Activated CD4-positive, CD25-positive, alpha-beta regulatory T cell treated with anti-CD3 and anti-CD28 coated beads, Interleukin-2, amount 50 U/mL, for 72 hours (primary cell): ENCODE results near the gene ZNF782.
"Not testable (repeated sequence)": the region's sequence is repeated elsewhere in the genome, so short reads cannot be mapped to it uniquely, and the experiment has no call there.

Experiments used
- DNase-seq: peaks from one replicate; pipeline ENCODE4 v3.0.0; 2021

ZNF782 gene

DNA sequence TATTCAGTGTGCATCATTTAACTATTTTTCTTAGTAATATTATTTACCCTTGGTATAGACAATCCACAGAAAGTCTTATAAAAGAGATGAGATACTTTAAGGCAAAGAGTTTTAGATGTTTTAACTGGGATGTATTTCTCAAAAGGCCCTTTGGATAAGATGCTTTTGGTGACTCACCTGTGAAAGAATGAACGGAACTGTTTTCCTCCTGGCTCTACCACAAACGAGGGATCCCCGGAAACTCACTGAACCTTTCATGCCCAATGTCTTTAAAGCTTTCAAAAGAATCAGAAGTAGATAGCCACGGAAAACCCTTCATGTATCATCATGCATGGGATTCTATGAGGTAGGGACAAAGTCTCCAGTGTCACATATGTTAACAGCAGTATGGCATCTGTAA lies 1.6 kb downstream of the ZNF782 start:
- DNase-seq, result no peak

DNA sequence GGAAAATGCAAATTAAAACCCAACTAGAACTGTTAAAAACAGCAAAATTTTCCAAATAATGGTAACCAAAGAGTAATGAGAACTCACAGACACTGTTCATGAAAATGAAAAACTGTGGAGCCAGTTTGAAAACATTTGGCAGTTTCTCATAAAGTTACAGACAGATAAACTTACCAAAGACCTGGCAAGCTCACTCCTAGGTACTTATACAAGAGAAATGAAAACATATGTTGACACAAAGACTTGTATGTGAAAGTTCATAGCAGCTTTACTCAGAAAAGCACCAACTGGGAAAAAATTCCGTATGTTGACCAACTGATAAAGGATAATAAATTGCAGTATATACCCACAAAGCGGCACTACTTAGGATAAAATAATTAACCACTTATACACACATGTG lies 10.3 kb downstream of the ZNF782 start:
- no peak for DNase-seq

GRCh38 chr9:96818533-96818932 lies 35.8 kb downstream of the ZNF782 start:
- DNase-seq, result no peak

GRCh38 chr9:96817973-96818372 lies 36.3 kb downstream of the ZNF782 start:
- DNase-seq, result no peak

DNA sequence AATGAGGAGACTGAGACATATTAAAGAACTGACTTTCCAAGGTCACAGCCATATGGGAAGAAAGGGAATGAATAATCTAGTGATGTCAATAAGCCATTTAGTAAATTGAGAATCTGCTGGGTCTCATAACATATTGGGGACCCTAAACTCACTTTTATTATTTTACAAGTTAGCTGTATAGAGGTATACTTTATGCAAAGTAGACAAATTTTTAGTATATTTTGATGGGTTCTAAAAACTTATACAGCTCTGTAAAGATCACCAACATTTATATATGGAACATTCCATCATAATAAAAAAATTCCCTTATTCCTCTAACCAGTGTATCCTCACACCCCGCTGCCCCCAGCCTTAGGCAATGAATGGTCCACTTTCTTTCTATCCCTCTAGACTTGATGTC lies 40.7 kb downstream of the ZNF782 start:
- no peak for DNase-seq

GRCh38 chr9:96798959-96799358 lies 55.4 kb downstream of the ZNF782 start:
- not testable (repeated sequence) for DNase-seq

- DNase-seq, result no peak
Observed at GRCh38 chr9:96784021-96784420, 70.3 kb downstream of the ZNF782 start.

GRCh38 chr9:96782235-96782634 lies 72.1 kb downstream of the ZNF782 start:
- no peak for DNase-seq

- DNase-seq, result no peak
Observed at GRCh38 chr9:96781552-96781951, 72.8 kb downstream of the ZNF782 start.

DNA sequence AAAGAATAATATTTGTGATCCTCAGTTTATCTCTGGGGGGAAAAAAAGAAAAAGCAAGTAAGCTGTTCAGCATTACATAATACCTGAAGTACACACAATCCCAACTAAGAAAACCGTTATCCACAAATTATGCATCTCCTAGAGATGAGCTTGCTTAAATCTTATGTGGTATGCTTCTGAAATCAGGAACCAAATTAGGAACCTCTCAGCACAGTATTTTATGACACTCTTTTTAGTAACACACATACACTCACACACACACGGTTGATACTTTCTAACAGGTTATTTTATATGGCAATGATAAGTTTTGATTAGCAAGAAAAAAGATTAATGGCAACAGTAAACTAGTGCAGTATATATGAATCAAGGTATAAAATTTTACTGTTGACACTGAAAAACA lies 75.2 kb downstream of the ZNF782 start:
- no peak for DNase-seq

GRCh38 chr9:96777426-96777864 lies 76.9 kb downstream of the ZNF782 start:
- DNase-seq, result no peak

DNA sequence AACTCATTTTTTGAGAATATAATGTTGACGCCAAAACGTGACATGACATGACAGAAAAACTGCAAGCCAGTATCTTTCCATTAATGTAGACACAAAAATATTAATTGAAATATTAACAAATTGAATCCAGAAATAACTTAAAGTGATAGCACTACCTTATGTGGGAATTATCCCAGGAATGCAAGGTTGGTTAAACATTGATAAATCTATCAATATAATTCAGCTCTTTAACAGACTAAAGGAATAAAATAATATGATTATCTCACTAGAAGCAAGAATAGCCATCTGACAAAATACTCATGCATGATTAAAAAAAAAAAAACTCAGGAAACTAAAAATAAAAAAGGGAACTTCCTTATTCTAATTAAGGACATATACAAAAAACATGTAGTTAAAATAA lies 83.2 kb downstream of the ZNF782 start:
- DNase-seq, result no peak

GRCh38 chr9:96769989-96770388 lies 84.3 kb downstream of the ZNF782 start:
- no peak for DNase-seq
